Esophagus muscularis mucosa (tissue), 4 donors: Measurements from ENCODE around the gene TAOK2.

ENCODE experiments used
- CTCF ChIP-seq, 3 experiments: fragments of 200-600 bp in 2 of 3; fragments of 450-650 bp in 1 of 3; sonication (generic) in 2 of 3; IDR thresholded peaks; one replicate each; pipeline ENCODE4 v1.5.1; 2017 to 2019; ENCODE audit warnings: antibody characterized with exemption in 3 of 3, mild to moderate bottlenecking in 2 of 3, moderate library complexity in 1 of 3
- EP300 ChIP-seq: sonication (generic); formaldehyde crosslinking; IDR thresholded peaks from one replicate; pipeline ENCODE4 v1.6.1; 2017; ENCODE audit warnings: antibody characterized with exemption
- POLR2A ChIP-seq: fragments of 450-650 bp; IDR thresholded peaks from one replicate; pipeline ENCODE4 v1.6.1; 2017; ENCODE audit warnings: antibody characterized with exemption, moderate library complexity, mild to moderate bottlenecking, low read depth
- POLR2AphosphoS5 ChIP-seq, 2 donors: sonication (generic); formaldehyde crosslinking; IDR thresholded peaks; one replicate each; pipeline ENCODE4 v1.6.1; 2017; ENCODE audit warnings: antibody characterized with exemption in 2 of 2

DNA sequence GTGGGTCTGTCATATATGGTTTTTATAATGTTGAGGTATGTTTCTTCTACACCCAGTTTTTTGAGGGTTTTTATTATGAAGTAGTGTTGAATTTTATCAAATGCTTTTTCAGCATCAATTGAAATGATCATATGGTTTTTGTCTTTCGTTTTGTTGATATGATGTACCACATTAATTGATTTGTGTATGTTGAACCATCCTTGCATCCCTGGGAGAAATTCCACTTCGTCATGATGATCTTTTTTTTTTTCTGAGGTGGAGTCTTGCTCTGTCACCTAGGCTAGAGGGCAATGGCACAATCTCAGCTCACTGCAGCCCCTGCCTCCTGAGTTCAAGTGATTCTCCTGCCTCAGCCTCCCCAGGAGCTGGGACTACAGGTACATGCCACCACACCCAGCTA is 25.8 kb upstream of the TAOK2 start:
- TF ChIP-seq POLR2A (no peak), EP300 (no peak), CTCF (IDR thresholded peaks at IDR 0.05) (no peak), POLR2AphosphoS5 (IDR thresholded peaks at IDR 0.05) (no peak)
